ENCODE results near the gene SEPTIN2.
A peak's percentile ranks its signal among the peaks of the same experiment; 100 is the strongest.
"Not testable (repeated sequence)": the region's sequence is repeated elsewhere in the genome, so short reads cannot be mapped to it uniquely, and the experiment has no call there.

Gene SEPTIN2

DNA sequence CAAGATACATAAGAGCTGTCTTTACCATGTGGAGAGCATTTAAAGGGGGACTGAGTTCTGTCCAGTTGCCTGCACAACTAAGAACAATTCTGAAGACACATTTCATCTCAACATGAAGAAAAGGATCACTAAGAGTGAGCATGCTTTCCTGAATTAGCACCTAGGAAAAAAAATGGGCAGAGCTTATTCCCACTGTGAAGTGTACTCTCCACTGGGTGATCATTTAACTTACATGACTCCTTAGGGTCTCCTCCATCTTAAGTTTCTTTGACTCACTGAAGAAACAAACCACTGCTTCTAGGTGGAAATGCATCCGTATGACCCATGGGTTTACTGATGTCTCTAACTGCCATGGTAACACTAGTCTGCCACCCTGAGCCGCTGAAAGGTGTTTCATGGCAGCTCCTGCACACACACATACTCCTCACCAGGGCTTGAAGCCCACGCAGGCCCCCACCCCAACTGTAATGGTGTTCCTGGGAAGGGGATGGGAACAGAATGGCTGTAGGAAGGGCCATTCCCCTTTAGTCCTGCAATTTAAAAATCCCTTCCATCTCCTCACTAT lies 27.3 kb upstream of the SEPTIN2 start:
- DNase-seq (ENCODE audit: low read depth) = no peak

DNA sequence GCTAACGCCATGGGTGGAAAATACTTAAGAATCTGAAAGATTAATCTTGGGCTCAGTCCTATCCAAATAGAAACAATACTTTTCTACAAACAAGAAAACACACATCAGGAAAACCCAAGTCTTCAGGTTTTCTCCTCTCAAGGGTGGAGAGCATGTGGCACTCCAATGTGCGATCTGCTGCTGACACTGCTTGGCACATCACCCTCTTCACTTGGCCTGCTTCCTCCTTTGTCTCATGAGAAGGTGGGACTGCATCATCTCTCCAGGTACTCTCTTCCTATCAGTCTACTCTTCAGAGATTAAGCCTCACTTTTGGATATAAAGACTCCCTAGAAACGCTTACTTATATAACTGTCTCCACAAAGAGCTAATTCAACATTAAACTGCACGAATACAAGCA lies 26.7 kb upstream of the SEPTIN2 start:
- no peak for DNase-seq (ENCODE audit: low read depth)

DNA sequence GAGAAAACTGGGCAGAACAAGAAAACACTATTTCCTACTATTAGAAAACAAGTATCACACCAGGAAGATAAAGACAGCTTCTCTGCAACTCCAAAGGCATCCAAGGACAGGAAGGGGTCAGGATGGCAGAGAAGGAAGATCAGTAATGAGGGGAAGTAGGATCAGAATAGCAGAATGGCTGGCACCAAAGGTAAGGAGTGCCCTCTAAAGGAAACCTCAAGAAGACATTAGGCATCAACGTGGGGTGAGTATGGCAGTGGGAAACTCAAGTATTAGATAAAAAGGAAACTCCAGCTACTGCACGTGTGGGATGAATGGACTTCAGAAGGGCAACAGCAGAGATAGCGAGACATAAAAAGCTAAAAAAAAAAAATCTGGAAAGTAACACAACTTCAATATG lies 26.1 kb upstream of the SEPTIN2 start:
- DNase-seq (ENCODE audit: low read depth) = no peak

- DNase-seq (ENCODE audit: low read depth) = no peak
These were observed 24.6 kb upstream of the SEPTIN2 start for GRCh38 chr2:241291153-241291552.

DNA sequence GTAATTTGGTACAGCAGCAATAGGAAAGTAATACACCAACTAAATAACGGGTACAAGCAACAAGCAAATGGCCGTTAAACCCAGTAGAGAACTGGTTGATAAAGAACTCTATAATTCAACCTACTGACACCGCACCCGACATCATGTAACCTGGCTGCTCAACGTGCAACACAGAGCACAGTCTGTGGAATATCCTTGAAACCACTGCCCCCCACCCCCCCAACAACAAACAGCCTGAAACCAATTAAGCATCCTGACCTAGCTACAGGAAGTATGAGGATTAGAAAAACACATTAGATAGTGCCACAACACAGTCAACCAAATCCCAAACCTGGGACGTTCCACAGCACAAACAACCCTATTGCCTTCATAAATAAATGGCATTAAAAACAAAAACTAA lies 23.7 kb upstream of the SEPTIN2 start:
- DNase-seq (ENCODE audit: low read depth) = no peak

DNA sequence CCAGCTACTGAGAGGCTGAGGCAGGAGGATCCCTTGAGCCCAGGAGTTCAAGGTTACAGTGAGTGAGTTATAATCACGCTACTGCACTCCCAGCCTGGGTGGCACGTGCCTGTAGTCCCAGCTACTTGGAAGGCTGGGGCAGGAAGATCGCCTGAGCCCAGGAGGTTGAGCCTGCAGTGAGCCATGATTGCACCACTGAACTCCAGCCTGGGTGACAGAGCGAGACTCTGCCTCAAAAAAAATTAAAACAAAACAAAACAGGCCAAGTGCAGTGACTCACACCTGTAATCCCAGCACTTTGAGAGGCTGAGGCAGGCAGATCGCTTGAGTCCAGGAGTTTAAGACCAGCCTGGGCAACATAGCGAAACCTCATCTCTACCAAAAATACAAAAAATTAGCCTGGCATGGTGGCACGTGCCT lies 22.3 kb upstream of the SEPTIN2 start:
- not testable (repeated sequence) for DNase-seq (ENCODE audit: low read depth)

DNA sequence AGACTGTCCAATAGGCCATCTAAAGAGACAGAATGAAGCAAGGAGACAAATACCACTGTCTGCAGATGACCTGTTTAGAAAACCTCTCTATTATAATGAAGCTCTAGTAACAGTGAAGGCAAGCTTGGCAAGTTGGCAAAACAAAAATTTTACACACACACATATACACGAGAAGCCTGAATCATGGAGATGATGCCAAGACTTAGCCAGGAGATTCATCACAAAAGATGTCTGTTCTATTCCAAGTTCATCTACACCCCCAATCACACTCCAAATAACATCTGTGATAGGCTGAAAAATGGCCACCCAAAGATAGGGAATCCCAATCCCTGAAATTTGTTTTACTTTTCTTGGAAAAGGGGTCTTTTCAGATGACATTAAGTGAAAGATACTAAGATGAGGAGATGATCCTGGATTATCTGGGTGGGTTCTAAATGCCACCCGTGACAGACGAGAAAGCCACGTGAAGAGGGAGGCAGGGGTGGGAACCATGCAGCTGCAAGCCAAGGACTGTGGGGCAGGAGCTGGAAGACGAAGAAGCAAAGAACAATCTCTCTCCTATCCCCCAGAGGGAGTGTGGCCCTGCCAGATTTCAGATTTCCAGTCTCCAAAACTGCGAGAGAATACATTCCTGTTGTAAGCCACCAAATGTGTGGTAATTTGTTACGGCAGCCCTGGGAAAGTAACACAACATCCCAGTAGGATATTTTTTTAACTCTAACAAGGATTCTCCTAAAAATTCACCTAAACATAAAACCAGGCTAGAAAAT lies 20.2 kb upstream of the SEPTIN2 start:
- DNase-seq (ENCODE audit: low read depth) = no peak

- DNase-seq (ENCODE audit: low read depth) = no peak
These were observed 19.0 kb upstream of the SEPTIN2 start for GRCh38 chr2:241296767-241297166.

GRCh38 chr2:241298673-241299072 lies 17.1 kb upstream of the SEPTIN2 start:
- no peak for DNase-seq (ENCODE audit: low read depth)

DNA sequence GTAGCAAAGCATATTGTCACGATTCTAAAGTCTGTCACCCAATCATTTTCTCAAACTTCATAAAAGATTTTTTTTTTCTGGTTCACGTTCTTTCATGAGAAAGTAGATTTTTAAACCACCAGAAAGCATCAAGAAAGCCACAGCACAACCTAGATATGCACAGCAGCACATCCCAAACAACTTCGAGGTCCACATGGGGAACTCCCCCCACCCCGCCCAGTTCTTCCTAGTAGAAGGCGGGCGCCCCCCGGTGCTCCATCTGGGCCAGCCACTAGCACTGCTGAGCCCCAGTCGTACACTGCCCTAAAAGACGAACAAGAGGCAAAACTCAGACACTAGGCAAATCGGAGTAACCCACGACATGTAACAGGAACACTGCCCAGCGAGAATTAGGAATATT lies 15.7 kb upstream of the SEPTIN2 start:
- no peak for DNase-seq (ENCODE audit: low read depth)

DNA sequence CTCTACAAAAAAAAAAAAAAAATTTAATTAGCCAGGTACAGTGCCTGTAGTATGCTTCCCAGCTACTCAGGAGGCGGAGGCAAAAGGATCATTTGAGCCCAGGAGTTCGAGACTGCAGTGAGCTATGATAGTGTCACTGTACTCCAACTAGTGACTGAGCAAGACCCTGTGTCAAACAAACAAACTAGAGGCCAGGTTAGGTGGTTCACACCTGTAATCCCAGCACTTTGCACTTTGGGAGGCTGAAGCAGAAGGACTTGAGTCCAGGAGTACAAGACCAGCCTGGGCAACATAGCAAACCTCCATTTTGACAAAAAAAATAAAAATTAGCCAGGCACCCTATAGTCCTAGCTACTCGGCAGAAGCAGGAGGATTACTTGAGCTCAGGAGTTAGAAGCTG lies 13.6 kb upstream of the SEPTIN2 start:
- DNase-seq (ENCODE audit: low read depth) = no peak

- no peak for DNase-seq (ENCODE audit: low read depth)
These were observed 12.7 kb upstream of the SEPTIN2 start for GRCh38 chr2:241302759-241303651.

DNA sequence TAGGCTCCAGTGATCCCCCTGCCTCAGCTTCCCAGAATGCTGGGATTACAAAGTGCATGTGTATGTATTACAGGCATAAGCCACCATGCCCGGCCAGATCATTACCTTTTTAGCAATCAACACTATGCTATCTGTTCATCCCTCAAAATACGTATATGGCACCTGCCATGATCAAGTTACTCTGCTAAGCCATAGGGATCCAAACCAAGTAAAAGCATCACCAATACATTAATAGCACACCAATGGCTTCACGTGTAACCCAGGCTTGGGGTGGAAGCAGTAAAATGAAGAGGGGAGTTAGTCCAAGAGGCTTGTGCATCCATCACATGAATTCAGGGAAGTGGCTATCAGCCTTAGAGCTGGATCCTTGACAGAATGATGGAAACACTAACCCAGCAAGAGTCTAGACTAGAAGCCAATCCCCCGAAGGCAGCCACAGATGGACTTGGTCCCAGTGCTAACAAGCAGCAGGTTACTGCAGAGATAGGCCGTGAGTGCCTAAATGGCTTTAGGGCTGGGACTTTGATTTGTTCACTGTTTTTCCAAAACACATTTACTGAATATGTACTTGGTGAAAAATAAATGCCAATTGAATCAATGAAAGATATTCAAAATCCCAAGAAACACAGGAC lies 11.6 kb upstream of the SEPTIN2 start:
- no peak for DNase-seq (ENCODE audit: low read depth)

DNA sequence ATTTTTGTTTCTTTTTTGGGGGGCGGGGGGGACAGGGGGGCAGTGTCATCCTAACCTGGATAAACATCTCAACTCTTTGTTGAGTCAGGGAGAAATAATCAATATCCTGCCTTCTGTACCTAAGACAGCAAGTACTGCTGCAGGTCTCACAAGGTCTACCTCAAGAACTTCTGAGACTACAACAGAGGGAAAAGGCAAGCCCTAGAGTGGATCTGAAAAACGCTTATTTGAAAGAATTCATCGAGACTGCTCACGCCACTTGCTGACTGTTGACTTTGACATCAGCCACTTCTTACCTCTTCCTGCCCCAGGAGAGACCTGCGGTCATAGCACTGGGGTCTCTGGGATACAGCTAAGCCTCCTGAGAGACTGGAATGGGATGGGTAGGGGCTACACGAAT lies 8.7 kb upstream of the SEPTIN2 start:
- DNase-seq (ENCODE audit: low read depth) = no peak

GRCh38 chr2:241308267-241308666 lies 7.5 kb upstream of the SEPTIN2 start:
- DNase-seq (ENCODE audit: low read depth) = no peak

DNA sequence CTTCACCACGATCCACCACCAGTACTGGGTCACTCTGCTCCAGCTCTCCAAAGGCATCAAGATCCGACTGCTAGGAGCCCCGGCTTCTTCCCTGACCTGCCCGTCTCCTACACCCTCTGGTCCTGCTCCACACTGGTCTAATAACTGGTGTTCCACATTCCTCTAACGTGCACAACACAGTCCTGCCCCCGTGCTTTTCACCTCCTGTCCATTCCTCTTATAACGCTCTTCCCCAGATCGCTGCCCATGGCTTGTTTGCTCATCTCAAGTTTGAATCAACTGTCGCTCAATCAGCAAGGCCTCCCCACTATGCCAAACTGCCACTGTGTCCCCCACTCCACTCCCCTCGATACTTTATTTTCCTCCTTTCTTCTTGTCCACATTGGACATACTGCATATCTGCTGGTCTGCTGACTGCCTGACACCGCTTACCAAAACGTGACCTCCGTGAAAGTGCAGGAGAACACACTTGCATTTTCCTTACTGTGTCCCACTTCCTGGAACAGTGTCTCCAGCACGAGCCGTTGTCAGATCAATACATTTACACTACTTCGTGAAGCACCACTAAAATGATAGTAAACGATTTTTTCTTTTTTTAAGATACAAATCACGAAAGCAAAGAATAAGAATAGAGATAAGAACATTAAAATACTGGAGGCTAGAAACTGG lies 6.8 kb upstream of the SEPTIN2 start:
- DNase-seq (ENCODE audit: low read depth) = no peak

- peak; percentile 46 for DNase-seq (ENCODE audit: low read depth)
These were observed 6.0 kb upstream of the SEPTIN2 start for GRCh38 chr2:241309684-241310117.

DNA sequence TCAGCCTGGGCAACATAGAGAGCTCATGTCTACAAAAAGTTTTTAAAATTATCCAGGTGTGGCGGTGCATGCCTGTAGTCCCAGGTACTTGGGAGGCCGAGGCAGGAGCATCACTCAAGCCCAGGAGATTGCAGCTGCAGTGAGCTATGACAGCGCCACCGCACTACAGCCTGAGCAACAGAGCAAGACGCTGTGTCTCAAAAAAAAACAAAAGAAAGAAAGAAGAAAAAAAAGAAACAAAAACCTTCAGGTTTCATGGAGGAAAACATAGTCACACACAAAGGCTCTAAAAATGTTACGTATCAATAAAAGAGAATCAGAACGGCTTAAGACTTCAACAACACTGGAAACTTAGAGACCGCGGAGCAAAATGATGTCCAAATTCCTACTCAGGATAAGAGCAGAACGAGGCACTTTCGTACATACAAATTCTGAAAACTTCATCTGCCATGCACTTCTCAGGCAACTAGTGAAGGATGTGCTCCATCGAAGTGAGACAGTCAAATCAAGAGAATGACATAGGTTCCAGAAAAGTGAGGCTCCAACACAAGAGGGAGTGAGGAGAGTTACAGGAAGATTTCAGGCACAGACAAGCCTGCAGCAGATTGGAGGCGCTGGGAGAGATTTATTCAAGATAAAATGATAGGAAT lies 4.7 kb upstream of the SEPTIN2 start:
- no peak for DNase-seq (ENCODE audit: low read depth)

GRCh38 chr2:241312082-241312481 lies 3.6 kb upstream of the SEPTIN2 start:
- no peak for DNase-seq (ENCODE audit: low read depth)

GRCh38 chr2:241313543-241314095 lies 2.1 kb upstream of the SEPTIN2 start:
- no peak for DNase-seq (ENCODE audit: low read depth)
